ENCODE data around the gene WASF3. TPM values are rescaled to one million over a fixed set of nuclear protein-coding genes. Genes with fewer than 3 reads are reported as not detected.

WASF3 gene
- total and polyA plus RNA-seq, 10 of the 15 experiments (the other 5 are each of a cell fraction or from before 2014, with no cell fraction given): under 0.01 to 0.10 (median 0.01) TPM; not detected in 7

GRCh38 chr13:26589226-26589625 lies 31.7 kb downstream of the WASF3 start (continued):
- TF ChIP-seq ZNF622 (IDR thresholded peaks at IDR 0.05) (no peak), SIN3A (IDR thresholded peaks at IDR 0.05; ENCODE audit: low read depth, low read length) (no peak)

- intact Hi-C loops (cut with micrococcal nuclease; ENCODE audit: unreplicated experiment) (no loop called here), in situ Hi-C loops (cut with MboI) (no loop called here)
- Histone ChIP-seq H3K4me2 (ENCODE audit: control insufficient read depth, insufficient read depth) (no peak overlapping the region), H3K79me2 (ENCODE audit: control insufficient read depth, insufficient read depth, low read length) (no peaks in the 10 kb centered on the region), H3K4me3 (no peak overlapping the region), H3K4me1 (ENCODE audit: control insufficient read depth, insufficient read depth, low read length) (no peaks in the 10 kb centered on the region), H3K27ac (ENCODE audit: control insufficient read depth, insufficient read depth) (no peak overlapping the region), H2AFZ (ENCODE audit: control insufficient read depth, low read depth, low read length) (no peak overlapping the region), H3K36me3 (ENCODE audit: control insufficient read depth in 2 of 2, insufficient read depth in 2 of 2, low read length in 1 of 2) (no peaks in the 10 kb centered on the region), H3K27me3 (replicated peaks in 1 of 2; ENCODE audit: control insufficient read depth in 2 of 2, insufficient read depth in 2 of 2, low read length in 1 of 2) (peaks cover 0 to 3% of the 10 kb centered on the region in 2 experiments; a peak in 1 of 4 replicates), H4K20me1 (ENCODE audit: control insufficient read depth, insufficient read depth) (no peaks in the 10 kb centered on the region), H3K9ac (ENCODE audit: control insufficient read depth, insufficient read depth, low read length) (no peak overlapping the region), H3K9me3 (replicated peaks; ENCODE audit: control insufficient read depth, insufficient read depth, low read length) (no peaks in the 10 kb centered on the region)
- SMC1A ChIA-PET (ENCODE audit: uncharacterized antibody, unreplicated experiment): no interaction called here
- TF ChIP-seq SREBF2 (IDR thresholded peaks at IDR 0.05; ENCODE audit: low read length) (no peak), TCF7 (IDR thresholded peaks at IDR 0.05; ENCODE audit: borderline replicate concordance) (no peak), ZNF274 (IDR thresholded peaks at IDR 0.05; ENCODE audit: insufficient read depth, insufficient read length) (no peak), EED (IDR thresholded peaks at IDR 0.05; ENCODE audit: low read depth) (no peak), SRF (IDR thresholded peaks at IDR 0.05; ENCODE audit: low read depth in 2 of 2, low read length in 2 of 2) (no peak), MTA3 (IDR thresholded peaks at IDR 0.05; ENCODE audit: borderline replicate concordance, low read length) (no peak)
- WGBS (ENCODE audit: insufficient coverage, insufficient replicate concordance, low lambda C conversion rate, missing lambda C conversion rate): 0% methylated on average over 1 of the region's 1 CpG
- FAIRE-seq (no peak), ATAC-seq (no peak), DNase-seq (ENCODE audit: low read depth, low spot score) (no peak)
- CTCF ChIA-PET: no interaction called here
- POLR2A ChIA-PET: no interaction called here
- BruUV-seq (replicated peaks): no TSS peak
- RAD21 ChIA-PET (ENCODE audit: unreplicated experiment): no interaction called here
These were observed 32.3 kb downstream of the WASF3 start for GRCh38 chr13:26589754-26590153.

DNA sequence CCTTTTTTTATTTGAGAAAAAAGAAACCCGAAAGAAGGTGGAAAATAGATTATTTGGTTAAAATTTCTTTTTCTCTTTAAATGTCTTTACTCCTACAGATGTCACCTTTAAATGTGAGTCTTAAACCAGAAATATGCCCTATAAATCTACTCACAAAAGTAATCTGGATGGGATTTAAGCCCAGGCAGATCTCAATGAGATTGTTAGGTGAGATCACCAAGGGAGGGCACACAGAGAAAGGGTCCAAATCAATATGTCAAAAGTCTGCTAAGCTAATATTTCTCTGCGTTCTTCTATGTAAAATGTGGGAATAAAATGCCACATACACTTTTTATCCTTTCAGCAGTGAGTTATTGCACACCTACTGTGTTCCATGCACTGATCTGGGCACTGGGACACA lies 32.9 kb downstream of the WASF3 start:
- no peaks in the 10 kb centered on the region for H3K4me1 ChIP-seq (ENCODE audit: control insufficient read depth, insufficient read depth, low read length)
- H3K36me3 ChIP-seq (ENCODE audit: control insufficient read depth in 2 of 2, insufficient read depth in 2 of 2, low read length in 1 of 2): no peaks in the 10 kb centered on the region
- H3K9ac ChIP-seq (ENCODE audit: control insufficient read depth, insufficient read depth, low read length): no peak overlapping the region
- no peaks in the 10 kb centered on the region for H4K20me1 ChIP-seq (ENCODE audit: control insufficient read depth, insufficient read depth)
- no peaks in the 10 kb centered on the region for H3K9me3 ChIP-seq (replicated peaks; ENCODE audit: control insufficient read depth, insufficient read depth, low read length)
- no peak for TF ChIP-seq RELA (IDR thresholded peaks at IDR 0.05; ENCODE audit: borderline replicate concordance, partially characterized antibody)
- TF ChIP-seq SREBF1 (IDR thresholded peaks at IDR 0.05; ENCODE audit: low read length): no peak
- no peak for TF ChIP-seq ASH2L (IDR thresholded peaks at IDR 0.05; ENCODE audit: borderline replicate concordance, low read depth)
- no peak for TF ChIP-seq FOXM1 (IDR thresholded peaks at IDR 0.05; ENCODE audit: low read depth, low read length)
- TF ChIP-seq SREBF2 (IDR thresholded peaks at IDR 0.05; ENCODE audit: low read length): no peak
- no peak for TF ChIP-seq HDAC2 (IDR thresholded peaks at IDR 0.05)
- in situ Hi-C loops (cut with MboI) (no loop called here), intact Hi-C loops (cut with micrococcal nuclease; ENCODE audit: unreplicated experiment) (no loop called here)
- H3K79me2 ChIP-seq (ENCODE audit: control insufficient read depth, insufficient read depth, low read length): no peaks in the 10 kb centered on the region
- H3K4me3 ChIP-seq: no peak overlapping the region
- FAIRE-seq (no peak), ATAC-seq (no peak), DNase-seq (ENCODE audit: low read depth, low spot score) (no peak)
- WGBS (ENCODE audit: insufficient coverage, insufficient replicate concordance, low lambda C conversion rate, missing lambda C conversion rate): 9% methylated on average over 2 of the region's 2 CpGs
- peaks cover 0 to 3% of the 10 kb centered on the region in 2 experiments; a peak in 1 of 4 replicates for H3K27me3 ChIP-seq (replicated peaks in 1 of 2; ENCODE audit: control insufficient read depth in 2 of 2, insufficient read depth in 2 of 2, low read length in 1 of 2)
- POLR2A ChIA-PET: no interaction called here
- BruUV-seq (replicated peaks): no TSS peak
- SMC1A ChIA-PET (ENCODE audit: uncharacterized antibody, unreplicated experiment): no interaction called here
- H3K27ac ChIP-seq (ENCODE audit: control insufficient read depth, insufficient read depth): no peak overlapping the region
- H2AFZ ChIP-seq (ENCODE audit: control insufficient read depth, low read depth, low read length): no peak overlapping the region
- H3K4me2 ChIP-seq (ENCODE audit: control insufficient read depth, insufficient read depth): no peak overlapping the region
- RAD21 ChIA-PET (ENCODE audit: unreplicated experiment): no interaction called here
- CTCF ChIA-PET: no interaction called here
